Amniotic stem cell (primary cell): ENCODE results near the gene CTRB2.
"Not testable (repeated sequence)": the region's sequence is repeated elsewhere in the genome, so short reads cannot be mapped to it uniquely, and the experiment has no call there.

Experiments used
- DNase-seq: peaks from one replicate; lab custom pipeline; 2025; lab: John Stamatoyannopoulos, UW

Gene CTRB2

DNA sequence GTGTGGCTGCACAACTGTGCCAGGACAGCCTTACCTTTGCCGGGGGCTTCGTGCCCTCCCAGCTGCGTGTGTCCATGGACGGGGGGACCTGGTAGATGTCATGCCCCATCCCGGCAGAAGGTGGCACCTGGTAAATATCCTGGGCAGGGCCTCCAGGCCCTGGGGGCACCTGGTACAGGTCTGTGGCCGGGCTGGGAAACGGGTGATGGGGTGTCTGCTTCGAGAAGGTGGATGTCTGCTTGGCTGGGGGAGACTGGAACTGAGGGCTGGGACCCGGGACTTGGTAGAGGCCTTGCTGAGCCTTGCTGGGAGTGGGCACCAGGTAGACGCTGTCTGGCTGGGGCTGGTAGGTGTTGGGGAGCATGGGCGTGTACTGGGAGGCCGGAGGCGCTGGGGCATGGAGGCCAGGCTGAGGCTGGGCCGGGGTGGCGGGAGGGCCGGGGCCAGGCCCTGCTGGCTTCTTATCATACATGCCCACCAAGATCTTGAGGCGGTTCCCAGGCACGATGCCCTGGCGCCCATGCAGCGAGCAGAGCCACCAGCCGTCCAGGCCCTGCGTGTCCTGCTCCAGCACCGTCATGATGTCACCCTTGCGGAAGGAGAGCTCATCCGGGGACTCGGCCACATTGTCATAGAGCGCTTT is 35.6 kb upstream of the CTRB2 start:
- DNase-seq = not testable (repeated sequence)

DNA sequence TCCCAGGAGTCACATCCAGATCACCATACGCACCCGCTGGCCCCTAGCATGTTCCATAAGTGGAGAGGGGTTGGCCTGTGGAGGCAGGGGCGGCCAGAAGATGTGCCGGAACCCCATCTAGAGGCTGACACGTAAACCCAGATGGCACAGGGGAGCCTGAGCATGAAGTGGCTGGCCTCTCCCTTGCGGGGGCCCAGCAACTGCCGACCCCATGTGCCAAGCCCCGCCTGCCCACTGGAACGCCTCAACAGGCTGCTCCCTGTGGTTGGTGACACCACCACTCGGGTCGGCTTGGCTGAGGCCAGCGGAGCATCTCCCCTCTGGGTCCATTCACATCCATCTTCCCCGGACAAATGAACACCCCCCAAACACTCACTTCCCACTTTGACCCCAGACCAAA is 35.0 kb upstream of the CTRB2 start:
- no peak for DNase-seq

DNA sequence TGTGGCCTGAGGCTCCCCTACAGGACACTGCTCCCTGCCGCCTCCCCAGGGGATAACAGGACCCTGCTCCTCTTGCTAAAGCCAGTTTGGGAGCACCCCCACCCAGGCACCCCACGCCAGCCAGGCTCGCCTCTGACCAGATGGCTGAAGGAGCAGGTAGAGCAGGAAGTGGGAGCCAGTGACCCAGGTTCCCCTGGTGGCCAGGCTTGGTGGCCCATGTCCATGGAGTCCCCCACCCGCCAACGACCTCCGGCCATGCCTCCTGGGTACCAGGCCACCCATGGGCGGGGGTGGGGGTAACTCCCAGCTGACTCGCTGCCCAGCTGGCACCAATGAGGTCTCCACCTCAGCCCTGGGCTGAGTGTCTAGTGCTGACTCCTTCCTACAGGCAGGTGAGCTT is 34.5 kb upstream of the CTRB2 start:
- no peak for DNase-seq

DNA sequence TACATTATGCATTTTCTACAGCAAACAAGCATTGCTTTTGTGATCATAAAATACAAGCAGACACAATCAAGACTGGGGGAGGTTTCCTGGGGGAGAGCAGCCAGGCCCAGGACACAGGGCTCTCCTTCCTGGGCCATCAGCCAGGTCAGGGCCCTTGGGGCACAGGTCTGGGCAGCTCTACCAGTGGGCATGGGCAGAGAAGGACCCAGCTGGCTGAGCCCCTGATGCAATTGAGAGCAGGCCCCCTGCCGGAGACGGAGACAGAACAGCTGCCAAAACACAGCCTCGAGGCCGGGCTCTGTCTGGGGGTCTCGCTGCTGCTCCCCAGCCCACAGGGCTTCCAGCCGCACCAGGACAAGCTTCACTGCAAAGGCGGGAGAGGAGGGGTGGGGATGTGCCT is 33.7 kb upstream of the CTRB2 start:
- DNase-seq = not testable (repeated sequence)

DNA sequence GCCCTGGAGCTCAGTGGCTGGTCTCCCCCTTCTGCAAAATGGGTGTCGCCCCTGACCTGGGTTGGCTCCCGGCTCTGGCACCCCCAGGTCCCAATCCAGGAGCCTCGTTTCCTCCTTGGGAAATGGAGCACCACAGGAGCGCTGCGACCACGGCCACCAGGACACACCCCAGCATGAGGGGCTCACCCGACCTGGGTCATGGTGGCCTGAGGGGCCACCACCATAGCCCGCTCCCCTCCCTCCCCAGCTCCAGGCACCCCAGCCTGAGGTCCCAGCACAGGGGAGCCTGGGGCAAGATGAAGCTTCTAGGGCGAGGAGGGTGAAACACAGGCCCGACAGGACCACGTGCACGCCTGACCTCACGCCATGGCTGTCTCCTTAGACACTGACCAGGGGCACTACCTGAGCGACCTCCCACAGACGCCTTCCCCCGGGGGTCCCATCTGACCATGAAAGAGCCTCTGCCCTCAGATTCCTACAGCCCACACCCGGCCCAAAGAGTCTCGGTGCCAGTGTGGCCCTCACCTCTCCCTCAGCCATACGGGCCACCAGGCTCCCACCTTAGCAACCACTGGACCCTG is 32.7 kb upstream of the CTRB2 start:
- DNase-seq = no peak

DNA sequence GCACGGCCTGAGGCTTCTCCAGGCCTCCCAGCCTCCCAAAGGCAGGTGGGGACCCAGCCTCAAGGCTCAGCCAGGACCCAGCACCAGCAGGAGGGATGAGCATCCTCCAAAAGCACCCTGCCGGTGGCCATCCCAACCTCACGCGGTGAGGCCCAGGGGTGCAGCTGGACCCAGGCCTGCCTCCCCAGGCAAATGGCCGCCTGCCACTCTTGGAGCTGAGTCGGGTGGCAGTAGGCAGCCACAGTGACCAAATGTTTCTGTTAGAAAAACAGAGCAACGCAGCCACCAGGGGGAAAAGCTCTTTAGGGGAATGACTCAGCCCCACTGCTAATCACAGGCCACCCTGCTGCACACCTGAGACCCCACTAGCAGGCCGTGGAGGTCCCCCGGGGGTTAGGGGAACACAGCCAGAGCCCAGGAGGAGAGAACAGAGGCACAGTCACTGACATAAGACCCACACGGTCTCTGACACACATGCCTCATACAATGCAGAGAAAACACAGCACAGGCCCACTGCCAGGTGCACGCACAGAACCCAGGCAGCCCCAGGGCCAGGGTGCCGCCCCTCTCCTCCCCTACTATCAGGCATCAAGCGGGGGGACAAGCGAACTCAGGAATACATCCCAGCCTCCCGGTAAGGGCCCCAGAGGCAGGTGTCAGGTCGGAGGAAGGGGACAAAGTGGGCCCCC is 32.0 kb upstream of the CTRB2 start:
- DNase-seq = no peak

DNA sequence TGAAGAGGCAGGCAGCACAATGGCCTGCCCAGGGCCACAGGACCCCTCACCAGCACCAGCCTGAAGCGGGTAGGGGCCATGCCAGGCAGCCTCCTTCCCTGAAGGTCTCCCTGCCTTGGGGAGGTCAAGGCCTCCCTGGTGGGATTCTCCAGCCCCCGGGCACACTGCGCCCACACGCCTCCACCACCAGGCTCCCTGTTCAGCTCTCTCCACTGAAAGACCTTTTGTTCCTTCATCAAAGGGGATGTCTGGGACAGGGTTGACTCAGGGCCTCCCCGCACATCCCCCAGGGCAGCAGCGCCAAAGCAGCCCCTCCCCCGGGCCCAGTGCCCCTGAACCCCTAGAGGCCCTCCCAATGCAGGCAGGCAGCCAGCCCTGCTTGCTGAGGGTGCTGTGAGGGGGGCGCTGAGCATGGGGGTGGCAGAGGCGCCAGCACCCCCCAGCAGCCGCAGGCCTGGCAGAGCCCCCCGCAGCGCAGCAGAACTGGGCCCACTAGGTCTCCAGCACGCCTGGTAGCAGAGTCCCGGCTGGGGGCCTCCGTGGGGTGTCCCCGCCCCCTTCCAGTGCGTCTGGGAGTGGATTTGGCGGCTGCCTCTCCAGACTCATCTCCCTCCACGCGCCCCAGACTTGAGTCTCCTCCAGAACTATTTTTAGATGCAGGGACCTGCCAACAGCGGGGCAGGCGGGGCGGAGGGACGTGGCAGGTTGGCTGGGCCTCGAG is 31.3 kb upstream of the CTRB2 start:
- DNase-seq = peak; percentile 59

DNA sequence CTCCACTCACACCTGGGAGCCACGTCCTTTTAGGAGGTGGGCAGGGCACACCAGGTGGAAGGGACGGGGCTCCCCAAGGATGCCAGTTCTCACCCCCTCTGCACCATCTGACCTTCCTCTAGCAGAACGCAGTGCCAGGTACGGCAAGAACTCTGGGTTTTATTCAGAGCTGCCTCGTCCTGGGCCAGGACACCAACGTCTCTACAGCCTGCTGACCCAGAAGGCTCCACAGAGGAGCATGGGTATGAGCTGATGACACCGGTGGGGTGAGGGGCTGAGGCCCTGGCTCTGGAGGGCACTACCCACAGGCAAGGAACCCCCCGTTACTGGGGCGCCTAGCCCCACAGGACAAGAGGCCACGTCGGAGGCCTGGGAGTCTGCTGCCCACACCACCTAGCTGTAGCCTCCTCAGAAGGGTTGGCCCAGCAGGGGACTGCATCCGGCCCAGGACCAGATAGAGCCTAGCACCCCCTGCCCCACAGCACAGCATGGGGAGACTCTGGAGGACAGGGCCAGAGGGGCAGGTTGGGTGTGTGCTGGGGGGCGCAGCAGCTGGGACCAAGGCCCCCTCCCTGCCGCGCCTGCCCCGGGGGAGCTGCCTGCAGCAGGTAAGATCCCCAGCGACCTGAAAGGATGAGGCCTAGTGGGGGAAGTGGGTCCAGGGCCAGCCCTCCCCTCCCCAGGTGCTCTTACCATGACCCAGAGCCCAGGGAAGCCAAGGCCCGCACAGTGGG is 30.6 kb upstream of the CTRB2 start:
- no peak for DNase-seq

DNA sequence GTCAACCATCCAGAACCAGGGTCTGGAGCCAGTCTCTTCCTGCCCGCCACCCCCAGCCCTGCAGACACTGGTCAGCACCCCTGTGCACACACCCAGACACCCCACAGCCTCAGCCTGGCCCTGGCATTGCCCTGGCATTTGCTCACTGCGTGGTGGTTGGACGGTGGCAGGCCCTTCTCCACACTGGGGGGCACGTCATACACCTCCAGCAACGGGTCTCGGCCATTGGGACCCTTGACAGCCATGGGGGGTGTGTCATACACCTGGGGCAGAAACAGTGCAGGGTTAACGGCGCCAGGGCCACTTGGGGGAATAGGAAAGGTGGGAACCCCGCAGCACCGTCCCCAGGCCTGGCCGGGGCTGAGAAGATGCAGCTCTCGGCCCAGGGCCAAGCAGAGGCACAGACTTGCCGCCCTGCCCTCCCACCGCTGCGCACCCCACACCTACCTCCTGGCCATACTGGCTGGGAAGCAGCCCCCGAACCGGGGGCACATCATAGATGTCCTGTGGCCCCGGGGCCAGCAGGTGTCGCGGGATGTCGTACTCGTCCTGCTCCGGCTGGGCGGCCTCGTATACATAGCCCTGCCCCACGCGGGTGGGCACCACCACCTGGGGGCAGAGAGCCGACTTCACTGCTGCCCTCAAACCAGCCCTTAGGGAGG is 29.9 kb upstream of the CTRB2 start:
- DNase-seq = no peak

DNA sequence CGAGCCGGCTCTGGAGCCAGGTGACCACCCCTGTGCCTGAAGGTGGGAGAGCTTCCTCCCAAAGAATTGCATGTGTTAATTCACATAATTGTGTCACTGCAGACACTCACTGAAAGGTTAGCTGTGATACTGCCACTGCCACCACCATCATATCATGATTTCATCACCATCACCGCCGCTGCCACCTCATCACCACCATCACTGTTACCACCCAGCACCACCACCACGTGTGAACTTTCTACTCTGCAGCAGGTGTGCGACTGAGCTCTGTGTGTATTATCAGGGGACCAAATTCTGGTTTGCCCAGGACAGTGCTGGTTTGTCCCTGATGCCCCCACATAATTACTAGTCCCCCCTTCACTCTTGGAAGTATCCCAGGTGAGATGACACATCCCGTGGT is 29.3 kb upstream of the CTRB2 start:
- DNase-seq = no peak

DNA sequence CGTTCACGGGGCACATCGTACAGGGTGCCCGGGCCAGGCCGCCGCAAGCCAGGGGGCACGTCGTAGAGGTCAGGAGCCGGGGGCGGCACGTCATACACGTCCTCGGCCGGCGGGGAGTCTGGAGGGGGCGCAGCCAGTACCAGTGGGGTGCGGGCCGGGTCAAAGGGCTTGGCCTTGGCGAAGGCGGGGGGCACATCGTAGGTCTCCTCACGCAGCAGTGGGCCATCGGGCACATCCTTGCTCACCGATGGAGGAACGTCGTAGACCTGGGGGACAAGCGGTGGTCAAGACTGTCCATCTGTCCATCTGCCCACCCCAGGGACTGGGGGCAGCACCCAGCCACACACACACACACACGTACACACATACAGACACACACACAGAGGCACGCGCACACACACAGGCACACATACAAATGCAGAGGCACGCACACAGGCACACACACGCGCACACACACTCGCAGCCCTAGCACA is 28.8 kb upstream of the CTRB2 start:
- no peak for DNase-seq

DNA sequence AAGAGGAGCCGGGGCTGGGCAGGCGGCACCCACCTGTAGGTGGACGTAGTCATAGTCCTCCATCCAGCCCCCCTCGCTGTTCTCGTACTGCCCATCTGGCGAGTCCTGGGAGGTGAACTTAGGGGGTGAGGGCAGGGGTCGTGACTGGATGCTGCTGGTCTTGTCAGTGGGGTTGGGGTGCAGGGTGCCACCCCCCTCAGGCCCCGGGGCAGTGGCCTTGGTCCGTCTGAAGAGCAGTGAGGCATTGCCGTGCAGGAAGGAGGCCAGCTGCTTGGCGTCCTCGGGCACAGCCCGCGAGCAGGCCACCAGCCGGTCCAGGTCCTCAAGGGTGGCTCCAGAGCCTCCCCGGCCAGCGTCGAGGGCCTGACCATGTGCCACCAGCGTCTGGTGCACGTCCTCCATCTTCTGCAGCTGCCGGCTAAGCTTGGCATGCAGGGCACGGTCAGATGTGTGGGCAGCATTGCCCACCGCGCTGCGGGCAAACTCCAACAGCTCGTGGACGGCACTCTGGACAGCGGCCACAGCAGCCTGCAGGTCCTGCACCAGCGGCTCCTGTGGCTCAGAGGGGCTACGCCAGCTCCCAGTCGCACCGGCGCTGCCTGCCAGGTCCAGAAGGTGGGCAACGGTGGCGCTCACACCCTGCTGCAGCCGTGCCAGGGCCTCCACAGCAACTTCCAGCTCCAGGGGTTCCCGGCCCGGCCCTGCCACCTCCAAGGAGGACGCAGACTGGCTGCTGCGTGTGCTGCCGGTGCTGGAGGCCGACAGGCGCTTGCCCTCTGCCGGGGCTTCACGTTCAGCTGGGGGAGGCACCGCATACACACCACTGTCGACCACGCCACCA is 28.1 kb upstream of the CTRB2 start:
- no peak for DNase-seq

DNA sequence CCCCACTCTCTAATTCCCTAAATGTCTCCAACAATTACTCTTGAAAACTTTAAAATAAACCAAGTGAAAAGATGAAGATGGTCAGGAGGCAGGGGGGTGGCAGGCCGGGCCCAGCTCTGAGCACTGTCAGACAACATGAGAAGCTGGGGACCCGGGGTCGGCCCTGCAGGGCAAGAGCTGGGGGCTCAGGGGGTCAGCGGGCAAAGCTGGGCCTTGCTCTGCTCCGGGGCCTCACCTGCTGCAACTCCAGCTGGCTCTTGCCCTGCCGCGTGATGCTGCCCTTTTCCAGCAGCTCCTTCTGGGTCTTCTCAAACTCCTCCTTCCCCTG is 26.6 kb upstream of the CTRB2 start:
- DNase-seq = no peak

DNA sequence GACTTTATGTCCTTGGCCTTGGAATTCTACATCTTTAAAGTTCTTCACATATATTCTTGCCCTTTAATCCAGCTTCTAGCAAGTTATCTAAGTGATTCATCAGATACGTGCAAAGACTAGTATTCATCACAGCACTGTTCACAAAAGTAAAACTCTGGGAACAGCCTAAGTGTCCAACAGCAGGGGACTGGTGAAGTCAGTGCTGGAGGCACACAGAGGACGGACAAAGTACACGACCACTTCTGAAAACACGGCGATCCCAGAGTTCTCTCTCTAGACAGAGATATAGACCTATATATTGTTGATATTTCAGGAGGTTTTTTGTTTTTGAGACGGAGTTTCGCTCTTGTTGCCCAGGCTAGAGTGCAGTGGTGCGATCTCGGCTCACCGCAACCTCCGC is 24.6 kb upstream of the CTRB2 start:
- DNase-seq = no peak

DNA sequence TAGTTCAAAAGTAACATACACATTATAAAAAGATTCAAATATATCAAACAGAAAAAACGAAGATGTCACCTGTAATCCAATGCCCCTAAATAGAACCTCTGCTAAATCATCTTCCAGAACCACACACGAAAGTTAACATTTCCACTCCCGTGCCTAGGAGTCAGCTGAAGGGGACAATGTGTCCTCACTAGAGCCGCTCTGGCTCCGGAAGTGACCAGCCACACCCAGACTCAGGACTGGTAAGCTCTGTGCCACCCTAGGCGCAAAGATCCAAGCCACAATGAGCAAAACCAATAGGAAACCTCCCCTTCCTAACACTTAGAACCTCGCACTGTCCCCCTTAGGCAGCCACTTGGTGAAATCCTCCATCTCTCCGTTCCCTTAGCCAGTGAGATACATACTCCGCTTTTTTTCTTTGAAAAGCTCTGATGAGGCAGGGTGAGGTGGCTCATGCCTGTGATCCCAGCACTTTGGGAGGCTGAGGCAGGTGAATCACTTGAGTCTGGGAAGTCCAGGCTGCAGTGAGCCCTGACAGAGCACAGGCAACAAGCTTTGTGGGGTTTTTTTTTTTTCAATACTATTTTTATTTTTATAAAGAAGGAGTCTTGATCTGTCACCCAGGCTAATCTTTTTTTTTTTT is 23.6 kb upstream of the CTRB2 start:
- no peak for DNase-seq

DNA sequence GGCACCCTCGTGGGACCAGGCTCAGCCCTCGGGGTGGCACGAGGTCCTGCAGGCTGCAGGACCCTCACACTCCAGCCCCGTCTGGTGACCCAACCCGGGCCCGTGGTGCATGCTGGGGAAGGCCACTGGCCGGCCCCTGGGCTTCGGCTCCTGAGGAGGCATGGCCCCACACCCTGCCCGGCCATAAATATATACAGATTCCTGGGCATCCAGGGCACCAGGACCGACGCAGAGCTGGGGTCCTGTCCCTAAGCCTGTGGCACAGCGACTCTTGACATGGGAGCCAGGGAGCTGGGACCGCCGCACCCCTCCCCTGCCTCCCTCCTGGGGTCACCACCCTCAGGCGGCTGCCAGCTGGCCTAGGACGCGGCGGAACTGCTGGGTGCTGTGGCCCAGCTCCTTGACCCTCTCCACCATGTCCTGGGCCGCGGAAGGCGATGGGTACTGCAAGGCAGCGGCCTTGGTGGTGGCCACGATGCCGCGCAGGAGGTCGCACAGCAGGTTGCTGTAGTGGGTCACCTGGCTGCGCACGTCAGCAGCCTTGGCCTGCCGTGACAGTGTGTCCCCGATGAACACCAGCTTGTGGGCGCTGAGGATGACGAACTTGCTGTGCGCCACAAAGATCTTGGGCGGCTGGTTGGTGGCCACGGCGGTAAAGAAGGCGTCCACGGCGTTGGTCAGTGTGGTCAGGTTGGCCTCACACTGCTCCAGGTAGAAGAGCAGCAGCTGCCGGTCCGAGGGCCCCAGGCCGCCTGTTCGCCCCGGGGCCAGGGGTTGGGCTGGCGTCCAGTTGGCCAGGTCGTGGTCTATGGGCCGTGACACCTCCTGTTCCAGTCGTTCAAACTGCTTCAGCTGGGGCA is 22.4 kb upstream of the CTRB2 start:
- DNase-seq = no peak

DNA sequence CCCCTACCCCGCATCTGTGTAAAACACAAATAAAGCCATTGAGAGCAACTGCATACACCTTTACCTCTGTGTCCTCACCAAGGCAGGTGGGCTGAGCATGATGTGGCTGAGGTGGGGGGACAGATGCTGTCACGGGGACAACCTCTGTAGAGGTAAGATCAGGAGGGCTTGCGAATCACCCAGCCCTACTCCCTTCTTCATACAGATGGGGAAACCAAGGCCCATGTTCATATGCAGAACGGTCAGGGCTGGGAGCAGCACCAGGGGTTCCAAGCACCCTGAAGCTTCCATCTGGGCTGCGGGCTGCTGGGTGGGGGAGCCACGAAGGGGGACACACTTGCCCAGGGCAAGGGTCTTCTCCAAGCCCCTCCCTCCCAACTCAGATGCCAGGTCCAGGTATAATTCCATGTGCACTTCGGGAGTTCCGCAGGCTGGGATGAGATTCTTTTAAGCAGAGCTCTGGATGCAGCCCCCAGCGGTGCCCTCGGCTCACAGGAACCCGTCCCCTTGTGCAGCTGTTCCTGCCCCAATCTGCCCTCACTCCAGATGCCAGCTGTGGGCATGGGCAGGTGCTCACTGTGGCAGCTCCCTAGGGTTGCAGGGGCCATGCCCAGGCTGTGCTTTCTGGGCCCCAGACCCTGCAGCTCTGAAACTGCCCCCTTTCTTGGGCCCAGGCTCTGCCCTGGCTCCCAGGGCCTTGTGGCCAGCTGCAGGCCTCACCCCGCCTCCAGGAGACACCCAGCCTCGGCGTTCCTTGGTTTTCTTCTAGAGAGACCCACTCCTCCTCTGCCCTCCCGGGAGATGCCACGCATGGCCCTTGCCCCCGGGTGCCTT is 21.4 kb upstream of the CTRB2 start:
- no peak for DNase-seq

DNA sequence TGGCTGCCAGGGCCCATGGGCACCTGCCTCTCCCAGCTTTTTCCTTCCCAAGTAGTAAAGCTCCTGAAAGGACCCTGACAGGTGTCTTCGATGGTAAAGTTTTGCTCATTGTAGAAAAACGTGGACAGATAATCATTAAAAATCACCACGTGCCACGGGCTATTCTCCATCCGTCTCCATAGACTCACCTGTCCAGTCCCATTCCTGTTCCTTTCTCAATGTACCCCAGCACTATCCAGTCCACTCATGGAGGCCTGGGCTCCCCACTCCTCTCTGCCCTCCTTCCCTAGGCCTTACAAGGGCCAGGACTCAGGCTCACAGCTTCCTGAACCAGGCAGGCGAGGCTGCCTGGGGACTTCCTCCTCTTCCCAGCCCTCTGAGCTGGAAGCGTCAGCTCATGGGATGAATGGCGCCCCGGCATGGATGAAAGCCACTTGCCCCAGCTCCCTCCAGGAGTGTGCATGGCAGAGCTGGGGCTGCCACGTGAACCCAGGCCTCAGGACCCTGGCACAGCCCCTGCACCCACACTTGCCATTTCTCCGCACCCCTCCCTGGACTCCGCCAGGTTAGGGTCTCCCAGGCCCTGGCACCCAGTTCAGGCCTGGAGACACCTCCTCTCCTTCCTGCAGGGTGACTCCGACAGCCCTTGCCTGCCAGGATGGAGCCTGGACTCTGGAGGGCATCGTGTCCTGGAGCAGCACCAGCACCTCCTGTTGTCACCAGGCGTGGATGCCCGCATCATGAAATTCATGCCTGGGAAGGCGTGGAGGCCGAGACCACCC is 20.6 kb upstream of the CTRB2 start:
- no peak for DNase-seq
